Cortex of kidney (tissue), 1 donor: ENCODE results near the gene BABAM2.
"Not testable (repeated sequence)": the region's sequence is repeated elsewhere in the genome, so short reads cannot be mapped to it uniquely, and the experiment has no call there.

ENCODE experiments used
- DNase-seq: peaks from one replicate; lab custom pipeline; 2025; lab: John Stamatoyannopoulos, UW

Gene BABAM2

GRCh38 chr2:28361991-28362710 is 471.6 kb downstream of the BABAM2 start:
- no peak for DNase-seq

GRCh38 chr2:28362991-28363521 is 472.5 kb downstream of the BABAM2 start:
- no peak for DNase-seq

- no peak for DNase-seq
These were observed 473.3 kb downstream of the BABAM2 start for GRCh38 chr2:28363686-28364280.

GRCh38 chr2:28364610-28365009 is 474.1 kb downstream of the BABAM2 start:
- no peak for DNase-seq

- no peak for DNase-seq
These were observed 474.6 kb downstream of the BABAM2 start for GRCh38 chr2:28365158-28365557.

DNA sequence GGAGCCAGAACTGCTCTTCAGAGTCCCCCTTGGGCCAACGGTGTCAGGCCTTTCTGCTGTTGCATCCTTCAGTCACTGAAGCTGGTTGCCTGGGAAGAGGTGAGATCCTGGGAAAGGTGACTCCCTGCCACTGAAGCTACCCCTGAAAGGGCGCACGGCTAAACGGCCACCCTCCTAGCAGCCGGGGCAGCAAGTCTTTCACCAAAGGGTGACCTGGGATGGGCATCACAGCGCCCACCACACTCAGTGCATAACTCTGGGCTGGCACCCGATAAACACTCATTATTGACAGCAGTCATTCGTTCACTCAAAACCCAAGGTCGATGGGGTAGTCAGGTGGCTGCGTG is 475.6 kb downstream of the BABAM2 start:
- DNase-seq: no peak

DNA sequence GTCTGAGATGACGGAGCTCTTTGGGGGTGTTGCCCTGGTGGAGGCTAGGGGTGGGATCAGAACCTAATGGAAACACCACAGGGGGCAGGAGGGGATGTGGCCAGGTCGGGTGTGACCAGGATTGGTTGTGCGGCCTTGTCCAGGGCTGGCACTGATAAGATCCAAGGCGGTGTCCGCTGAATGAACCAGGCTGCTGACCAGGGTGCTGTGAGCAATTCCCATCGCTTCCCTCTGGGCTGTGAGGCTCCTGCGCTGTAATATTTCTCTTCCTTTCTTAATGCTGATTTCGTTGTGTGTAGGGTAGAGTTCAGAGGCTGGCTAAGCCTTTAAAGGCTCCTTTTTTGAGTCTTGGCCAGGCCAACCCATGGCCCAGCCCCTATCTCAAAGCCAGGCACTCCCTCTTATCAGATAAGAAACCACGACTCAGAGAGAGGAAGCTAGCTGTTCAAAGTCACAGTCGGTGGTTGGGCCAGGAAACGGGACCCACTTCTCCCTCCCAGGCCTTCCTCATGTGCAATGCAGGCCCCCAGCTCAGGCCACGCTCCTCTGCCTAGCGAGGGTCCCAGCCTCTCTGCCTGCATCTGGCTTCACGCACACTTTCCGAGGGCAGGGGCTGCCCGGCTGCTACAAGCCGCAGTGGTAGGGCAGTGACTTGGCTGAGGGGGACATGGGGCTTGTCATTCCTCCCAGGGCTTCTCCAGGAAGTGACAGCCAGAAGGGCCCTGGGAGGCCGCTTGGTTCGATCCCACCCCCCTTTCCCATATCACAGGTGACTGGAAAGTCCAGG is 476.2 kb downstream of the BABAM2 start:
- DNase-seq: no peak

DNA sequence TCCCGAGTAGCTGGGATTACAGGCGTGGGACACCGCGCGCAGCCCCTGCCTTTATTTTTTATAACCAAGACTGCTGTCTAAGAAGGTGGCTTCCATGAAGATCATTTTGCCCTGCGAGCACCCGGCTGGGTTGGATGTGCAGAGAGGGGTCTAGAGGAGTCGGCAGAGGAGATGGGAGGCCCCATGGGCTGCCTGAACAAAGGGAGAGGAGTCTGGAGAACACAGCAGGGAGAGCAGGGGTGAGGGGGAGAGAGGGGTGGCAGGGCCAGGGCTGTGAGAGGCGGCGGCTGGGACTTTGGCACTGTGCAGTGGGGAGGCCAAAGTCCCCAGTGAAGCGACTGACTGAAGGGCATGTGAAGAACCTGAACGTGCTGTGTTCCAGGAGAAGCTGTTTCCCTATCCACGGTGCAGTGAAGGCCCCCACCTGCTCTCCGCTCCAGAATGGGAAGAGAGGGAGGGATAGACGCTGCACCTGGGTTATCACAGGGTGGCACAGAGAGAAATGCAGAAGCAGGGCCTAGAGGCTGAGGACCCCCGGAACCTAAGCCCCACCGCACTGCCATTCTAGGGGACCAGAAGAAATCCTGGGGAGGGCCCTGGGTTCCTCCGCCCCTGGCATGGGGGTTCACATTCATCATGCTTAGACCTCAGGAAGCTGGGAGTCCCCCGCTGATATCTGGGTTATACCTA is 477.3 kb downstream of the BABAM2 start:
- no peak for DNase-seq

DNA sequence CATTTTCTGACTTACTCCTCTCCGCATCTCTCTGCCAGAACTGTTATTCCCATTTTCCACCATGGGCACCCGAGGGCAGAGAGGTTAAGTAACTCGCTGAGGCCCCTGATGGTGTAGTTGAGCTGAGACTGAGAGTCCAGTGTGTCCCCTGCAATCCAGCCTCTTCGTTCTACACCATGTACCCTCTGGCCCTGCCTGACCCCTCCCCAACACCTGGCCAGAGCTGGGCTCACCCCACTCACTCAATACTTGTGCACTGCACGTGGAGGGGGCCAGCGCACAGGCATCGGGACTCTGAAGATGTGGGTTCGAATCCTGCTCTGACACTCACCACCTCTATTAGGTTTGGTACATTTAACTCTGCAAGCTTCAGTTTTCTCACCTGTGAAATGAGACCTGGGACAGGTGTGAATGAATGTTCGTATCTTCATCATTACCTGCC is 477.8 kb downstream of the BABAM2 start:
- no peak for DNase-seq

DNA sequence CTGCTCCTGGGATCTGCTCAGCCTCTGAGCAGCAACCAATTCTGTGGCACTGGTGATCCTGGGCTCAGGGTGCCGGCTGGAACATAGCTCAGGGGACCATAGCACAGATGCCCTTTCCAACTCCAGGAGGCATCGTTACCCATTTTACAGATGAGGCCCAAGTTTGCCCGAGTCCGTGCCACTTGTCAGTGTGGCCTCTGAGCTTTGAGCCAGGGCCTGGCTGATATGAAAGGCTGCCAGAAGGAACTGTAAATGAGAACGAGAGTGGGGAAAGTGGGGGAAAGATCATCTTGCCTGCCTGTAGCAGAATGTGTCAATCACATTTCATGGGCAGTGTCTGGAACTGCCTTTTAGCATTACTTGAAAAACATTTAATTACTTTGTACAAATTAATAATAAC is 478.8 kb downstream of the BABAM2 start:
- DNase-seq: no peak

DNA sequence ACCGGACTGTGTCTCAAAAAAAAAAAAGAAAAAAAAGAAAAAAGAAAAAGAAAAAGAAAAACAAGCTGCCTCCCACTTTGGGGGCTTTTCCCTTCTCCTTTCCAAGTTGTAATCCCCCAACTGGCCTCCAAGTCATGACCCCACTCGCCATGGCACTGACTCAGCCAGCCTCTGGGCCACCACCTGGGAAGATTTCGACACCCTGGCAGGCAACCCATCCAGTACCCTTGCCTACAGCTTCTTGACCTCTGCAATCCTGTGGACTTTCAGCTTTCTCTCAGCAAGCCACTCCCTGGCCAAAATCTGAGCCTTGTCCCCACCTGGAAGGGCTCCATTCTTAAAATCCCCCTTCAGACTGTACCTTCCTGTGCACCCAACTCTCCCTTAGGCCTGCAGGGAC is 479.8 kb downstream of the BABAM2 start:
- DNase-seq: no peak

DNA sequence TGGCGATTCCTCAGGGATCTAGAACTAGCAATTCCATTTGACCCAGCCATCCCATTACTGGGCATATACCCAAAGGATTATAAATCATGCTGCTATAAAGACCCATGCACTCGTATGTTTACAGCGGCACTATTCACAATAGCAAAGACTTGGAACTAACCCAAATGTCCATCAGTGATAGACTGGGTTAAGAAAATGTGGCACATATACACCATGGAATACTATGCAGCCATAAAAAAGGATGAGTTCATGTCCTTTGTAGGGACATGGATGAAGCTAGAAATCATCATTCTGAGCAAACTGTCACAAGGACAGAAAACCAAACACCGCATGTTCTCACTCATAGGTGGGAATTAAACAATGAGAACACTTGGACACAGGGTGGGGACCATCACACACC is 481.2 kb downstream of the BABAM2 start:
- DNase-seq: not testable (repeated sequence)

DNA sequence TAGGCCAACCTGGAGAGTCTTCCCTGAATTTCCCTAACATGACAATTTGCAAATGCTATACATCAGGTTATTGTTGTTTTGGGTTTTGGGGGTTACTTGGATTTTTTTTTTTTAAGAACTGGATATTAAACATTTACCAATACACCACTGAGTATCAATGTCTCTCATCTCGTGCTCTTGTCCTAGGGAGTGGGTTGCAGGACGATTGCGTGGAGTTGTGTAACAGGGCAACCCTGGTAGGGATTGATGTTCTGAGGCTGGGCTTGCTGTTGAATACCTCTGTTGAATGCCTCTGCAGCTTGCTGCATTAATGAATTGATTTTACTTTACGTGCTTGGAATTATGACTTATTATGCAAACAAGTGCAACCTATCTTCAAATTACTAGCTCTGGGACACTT is 483.3 kb downstream of the BABAM2 start:
- no peak for DNase-seq

DNA sequence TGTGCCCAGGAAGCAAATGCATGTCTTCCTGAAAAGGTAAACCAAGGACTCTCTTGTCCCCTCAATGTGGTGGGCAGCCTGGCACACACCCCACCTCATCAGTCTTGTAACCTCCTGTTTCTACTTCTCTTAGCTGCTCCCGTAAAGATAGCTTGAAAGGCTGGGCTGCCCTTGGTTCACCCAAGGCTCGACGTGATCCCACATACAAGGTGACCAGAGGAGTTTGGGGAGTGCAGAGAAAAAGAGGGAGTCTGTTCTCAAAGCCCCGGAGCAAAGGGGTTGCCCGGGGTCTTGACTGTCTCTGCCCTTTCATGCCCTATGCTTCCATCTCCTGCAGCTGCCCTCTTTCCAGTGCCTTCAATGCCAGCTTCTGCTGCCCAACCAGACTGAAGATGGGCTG is 483.8 kb downstream of the BABAM2 start:
- no peak for DNase-seq

DNA sequence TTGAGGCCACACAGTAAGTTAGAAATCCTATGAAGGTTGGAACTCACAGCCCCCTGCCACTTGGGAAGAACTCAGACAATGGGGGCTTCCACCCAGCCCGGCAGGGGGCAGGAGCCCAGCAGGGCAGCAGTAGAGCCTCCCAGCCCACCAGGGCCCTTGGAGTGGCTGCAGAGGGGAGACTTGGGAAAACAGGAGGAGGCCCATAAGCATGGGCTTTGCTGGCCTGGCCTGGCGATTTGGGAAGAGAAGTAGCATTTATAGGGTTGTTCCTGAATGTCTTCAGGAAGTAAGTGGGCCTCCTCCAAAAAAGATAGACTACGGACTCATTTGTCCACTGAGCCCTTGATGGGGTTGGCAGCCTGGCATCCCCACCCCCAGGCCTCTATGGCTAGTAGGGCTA is 484.7 kb downstream of the BABAM2 start:
- DNase-seq: no peak

- no peak for DNase-seq
These were observed 485.5 kb downstream of the BABAM2 start for GRCh38 chr2:28375742-28376631.

- DNase-seq: no peak
These were observed 486.8 kb downstream of the BABAM2 start for GRCh38 chr2:28377195-28377816.

- no peak for DNase-seq
These were observed 487.6 kb downstream of the BABAM2 start for GRCh38 chr2:28377984-28378678.

DNA sequence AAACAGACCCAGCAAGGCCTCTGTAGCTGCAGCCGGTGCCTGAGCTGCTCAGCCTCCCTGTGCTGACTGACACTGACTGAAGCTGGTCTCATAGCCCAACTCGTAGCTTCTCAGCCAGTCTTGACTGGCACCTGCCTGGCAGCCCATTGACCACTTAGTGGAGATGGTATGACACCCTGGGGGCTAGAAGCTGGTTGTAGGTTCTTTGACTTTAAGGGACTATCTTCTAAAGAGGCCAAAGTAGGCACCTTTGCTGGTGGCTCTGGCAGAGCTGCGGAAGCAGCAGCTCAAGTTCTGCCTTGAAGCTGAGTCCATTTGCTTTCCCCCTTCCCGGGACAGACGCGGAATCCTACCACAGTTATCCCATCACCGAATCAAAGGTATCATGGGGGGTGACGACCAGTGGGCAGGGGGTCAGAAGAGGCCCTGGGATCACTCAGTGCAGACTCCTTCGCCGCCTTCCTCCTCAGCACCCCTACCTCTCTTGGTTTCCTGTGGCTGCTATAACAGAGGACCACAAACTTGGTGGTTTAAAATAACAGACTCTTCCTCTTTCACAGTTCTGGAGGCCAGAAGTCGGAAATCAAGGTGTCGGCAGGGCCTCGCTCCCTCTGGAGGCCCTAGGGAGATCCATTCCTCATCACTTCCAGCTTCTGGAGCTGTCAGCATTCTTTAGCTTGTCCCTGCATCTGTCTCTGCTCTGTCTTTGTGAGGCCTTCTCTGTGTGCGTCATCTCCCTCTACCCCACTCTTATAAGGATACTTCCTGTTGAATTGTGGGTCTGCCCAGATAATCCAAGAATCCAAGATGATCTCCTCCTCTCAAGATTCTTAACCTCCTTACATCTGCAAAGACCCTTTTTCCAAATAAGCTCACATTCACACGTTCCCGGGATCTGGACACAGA is 488.4 kb downstream of the BABAM2 start:
- DNase-seq: no peak
